Measurements from ENCODE around the gene ANO9.

DNA sequence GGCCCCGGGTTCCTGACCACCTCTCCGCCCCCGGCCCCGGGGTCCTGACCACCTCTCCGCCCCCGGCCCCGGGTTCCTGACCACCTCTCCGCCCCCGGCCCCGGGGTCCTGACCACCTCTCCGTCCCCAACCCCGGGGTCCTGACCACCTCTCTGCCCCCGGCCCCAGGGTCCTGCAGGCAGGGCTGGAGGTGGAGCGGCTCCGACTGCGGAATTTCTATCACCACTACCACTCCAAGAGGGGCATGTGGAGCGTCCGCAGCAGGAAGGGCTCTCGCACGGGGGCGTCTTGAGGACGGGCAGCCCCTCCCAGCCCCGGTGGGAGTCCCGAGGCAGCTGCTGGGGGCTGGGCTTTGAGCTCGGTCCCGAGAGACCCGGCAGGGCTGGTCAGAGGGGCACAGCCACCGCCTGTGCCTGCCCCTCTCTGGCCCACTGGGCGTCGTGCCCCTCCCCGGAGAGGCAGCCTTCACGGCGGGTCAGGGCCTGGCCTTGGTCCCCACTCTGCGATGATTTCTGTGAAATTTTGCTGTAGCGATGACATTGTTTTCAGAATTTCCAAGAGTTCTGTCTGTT is 60.2 kb downstream of the ANO9 start:
- TF ChIP-seq, protein P1, sequence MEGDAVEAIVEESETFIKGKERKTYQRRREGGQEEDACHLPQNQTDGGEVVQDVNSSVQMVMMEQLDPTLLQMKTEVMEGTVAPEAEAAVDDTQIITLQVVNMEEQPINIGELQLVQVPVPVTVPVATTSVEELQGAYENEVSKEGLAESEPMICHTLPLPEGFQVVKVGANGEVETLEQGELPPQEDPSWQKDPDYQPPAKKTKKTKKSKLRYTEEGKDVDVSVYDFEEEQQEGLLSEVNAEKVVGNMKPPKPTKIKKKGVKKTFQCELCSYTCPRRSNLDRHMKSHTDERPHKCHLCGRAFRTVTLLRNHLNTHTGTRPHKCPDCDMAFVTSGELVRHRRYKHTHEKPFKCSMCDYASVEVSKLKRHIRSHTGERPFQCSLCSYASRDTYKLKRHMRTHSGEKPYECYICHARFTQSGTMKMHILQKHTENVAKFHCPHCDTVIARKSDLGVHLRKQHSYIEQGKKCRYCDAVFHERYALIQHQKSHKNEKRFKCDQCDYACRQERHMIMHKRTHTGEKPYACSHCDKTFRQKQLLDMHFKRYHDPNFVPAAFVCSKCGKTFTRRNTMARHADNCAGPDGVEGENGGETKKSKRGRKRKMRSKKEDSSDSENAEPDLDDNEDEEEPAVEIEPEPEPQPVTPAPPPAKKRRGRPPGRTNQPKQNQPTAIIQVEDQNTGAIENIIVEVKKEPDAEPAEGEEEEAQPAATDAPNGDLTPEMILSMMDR (IDR thresholded peaks at IDR 0.05): no peak
- no peak for TF ChIP-seq POLR2A (IDR thresholded peaks at IDR 0.05)

Measured in heart left ventricle (tissue), 13 donors.